ENCODE results near the gene TRMT61A. TPM values are rescaled to one million over a fixed set of nuclear protein-coding genes. Genes with fewer than 3 reads are reported as not detected.

Gene TRMT61A
- total RNA-seq: 7.7 and 9.8 TPM in 2 replicates

DNA sequence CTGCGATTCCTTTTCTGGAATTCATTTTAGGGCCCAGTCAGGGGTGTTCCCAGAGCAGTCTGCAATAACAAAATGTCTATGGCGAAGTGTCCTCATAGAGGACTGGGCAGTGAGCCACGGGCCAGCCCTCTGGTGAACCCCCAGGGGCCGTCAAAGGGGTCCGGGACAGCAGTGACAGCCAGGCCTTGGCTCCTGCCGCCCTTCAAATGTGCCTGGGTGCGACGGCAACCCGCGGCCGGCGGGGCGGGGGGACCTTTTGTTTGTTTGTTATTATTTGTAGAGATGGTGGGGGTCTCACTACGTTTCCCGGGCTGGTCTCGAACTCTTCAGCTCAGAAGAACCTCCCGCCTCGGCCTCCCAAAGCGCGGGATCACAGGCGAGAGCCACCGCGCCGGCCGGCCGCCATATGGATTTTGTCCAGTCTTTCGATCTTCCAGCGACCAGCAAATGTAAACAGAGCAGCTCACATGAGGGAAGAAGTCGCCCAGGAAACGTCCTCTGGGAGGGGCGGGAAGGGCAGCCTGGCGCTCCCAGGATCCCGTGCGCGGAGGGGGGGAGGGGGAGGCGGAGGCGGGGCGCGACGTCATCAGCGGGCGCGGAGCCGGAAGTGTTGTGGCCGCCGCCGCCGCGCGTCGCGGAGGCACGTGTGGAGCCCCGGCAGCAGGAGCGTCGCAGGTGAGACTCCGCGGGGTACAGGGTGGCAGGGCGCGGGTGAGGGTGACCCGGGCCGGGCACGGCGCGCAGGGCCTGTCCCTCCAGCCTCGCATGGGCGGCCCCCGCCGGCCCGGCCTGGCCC, at the start of gene TRMT61A:
TRMT61A (plus strand) TSS at position 610 of the 796 bp plus-strand sequence. CDS start 783 bp downstream, outside the sequence.

DNA sequence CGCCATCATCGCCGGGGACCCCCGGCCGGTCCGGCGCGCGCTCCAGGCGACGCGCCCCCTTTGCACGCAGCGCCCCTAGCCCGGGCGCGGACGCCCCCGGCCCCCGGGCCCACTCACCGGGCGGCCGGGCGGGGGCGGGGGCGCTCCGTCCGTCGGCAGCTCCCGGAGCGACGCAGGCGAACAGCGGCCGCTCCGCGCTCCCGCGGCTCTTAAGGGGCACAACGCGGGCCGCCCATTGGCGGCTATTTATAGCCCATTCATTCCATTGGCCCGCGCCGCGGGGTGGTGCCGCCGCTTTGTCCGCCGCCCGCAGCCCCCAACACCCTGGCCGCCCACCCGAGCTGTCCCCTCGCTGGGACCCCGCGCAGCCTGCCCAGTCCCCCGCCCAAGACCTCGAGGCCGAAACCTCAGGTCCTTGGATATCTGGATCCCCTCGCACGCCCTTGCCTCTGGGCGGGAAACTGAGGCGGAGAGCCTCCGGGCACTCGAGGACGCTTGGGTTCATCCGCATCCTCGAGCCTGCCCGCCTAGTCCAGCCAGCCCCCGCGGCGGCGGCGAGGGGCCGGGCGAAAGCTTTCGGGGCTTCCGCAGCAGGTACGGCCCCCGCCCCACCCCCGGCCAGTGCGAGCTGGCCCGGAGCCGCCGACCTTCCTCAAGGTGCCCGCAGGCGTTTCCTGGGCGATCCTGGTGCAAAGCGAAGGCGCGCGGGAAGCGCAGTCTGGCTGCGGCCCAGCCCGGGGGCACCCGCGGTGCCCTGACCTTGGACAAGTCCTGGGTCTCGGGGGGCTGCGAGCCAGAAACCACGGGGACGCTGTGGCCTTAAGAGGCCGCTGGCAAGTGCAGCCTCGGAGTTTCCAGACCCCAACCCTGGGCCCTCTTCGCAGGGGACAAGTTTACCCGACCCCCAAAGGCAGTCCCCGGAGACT, 6.1 kb upstream of the TRMT61A start, which contains the start of gene CKB:
CKB (minus strand) TSS at position 182 of the 926 bp plus-strand sequence. CDS start 337 bp downstream, outside the sequence.

DNA sequence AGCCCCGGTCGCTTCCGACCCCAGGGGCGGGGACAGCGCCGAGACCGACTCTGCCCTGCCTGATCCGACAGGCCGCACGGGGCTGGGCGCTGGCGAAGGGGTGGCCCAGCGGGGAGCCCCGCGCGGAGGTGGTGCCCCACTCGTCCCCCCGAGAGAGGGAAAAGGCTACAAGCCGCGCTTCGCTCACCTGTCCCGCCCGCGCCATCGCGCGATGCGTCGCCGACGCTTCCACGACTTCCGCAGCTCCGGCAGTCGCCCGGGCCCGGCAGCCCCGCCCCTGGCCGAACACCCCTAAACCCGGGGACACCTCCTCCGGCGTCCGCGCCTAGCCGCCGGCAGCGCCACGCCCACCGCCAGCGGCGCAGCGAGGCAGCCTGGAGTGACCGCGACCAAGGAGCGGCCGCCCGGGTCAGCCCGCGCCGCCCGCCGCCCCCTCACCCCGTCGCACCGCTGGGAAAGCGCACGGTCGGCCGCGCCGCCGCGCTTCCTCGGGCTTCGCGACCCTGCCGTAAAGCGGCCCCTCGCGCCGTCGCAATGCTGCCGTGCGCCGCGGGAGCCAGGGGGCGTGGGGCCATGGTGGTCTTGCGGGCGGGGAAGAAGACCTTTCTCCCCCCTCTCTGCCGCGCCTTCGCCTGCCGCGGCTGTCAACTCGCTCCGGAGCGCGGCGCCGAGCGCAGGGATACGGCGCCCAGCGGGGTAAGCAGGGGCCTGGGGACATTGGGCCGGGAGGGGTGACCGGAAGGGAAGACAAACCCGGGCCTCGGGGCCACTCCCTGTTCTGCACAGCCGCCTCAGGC, 33.6 kb downstream of the TRMT61A start, which contains the start of the genes BAG5 and COA8:
BAG5 (minus strand) TSS at position 229 of the 797 bp plus-strand sequence. CDS start 1,493 bp downstream, outside the sequence.
COA8 (plus strand) TSS at position 532 of the 797 bp plus-strand sequence; CDS start at position 574, 42 bp downstream.

Other genes starting within 250 kb of the TRMT61A start
- gene EIF5, start 195.0 kb upstream of the TRMT61A start, total RNA-seq: 135 and 159 TPM in 2 replicates
- gene MARK3, start 143.8 kb upstream of the TRMT61A start, total RNA-seq: 43.1 and 47.2 TPM in 2 replicates
- gene CKB, start 6.4 kb upstream of the TRMT61A start, total RNA-seq: 87.7 and 104 TPM in 2 replicates
- gene BAG5, start 33.5 kb downstream of the TRMT61A start, total RNA-seq: 14.4 and 15.6 TPM in 2 replicates
- gene COA8, start 33.8 kb downstream of the TRMT61A start, total RNA-seq: 28.2 and 29.3 TPM in 2 replicates
- gene KLC1, start 100.0 kb downstream of the TRMT61A start, total RNA-seq: 139 and 162 TPM in 2 replicates
- gene XRCC3, start 186.3 kb downstream of the TRMT61A start, total RNA-seq: 34.3 and 43.4 TPM in 2 replicates
- gene ZFYVE21, start 186.6 kb downstream of the TRMT61A start, total RNA-seq: 45.6 and 52.3 TPM in 2 replicates